ENCODE results near the gene PCDHA1.

Gene PCDHA1

GRCh38 chr5:140992828-140993227 is 206.9 kb downstream of the PCDHA1 start:
- no peak for DNase-seq

GRCh38 chr5:140996060-140996459 is 210.1 kb downstream of the PCDHA1 start:
- DNase-seq = no peak

GRCh38 chr5:140998921-140999410 is 213.0 kb downstream of the PCDHA1 start:
- DNase-seq = no peak

GRCh38 chr5:141001446-141001843 is 215.5 kb downstream of the PCDHA1 start:
- DNase-seq = no peak

- DNase-seq = no peak
Measured at GRCh38 chr5:141001844-141002604, 216.1 kb downstream of the PCDHA1 start.

- DNase-seq = no peak
Measured at GRCh38 chr5:141002605-141002965, 216.6 kb downstream of the PCDHA1 start.

GRCh38 chr5:141003031-141003430 is 217.1 kb downstream of the PCDHA1 start:
- no peak for DNase-seq

- no peak for DNase-seq
Measured at GRCh38 chr5:141003791-141004611, 218.1 kb downstream of the PCDHA1 start.

GRCh38 chr5:141007791-141008190 is 221.9 kb downstream of the PCDHA1 start:
- DNase-seq = no peak

- DNase-seq = no peak
Measured at GRCh38 chr5:141010047-141010793, 224.3 kb downstream of the PCDHA1 start.

- no peak for DNase-seq
Measured at GRCh38 chr5:141017943-141018342, 232.0 kb downstream of the PCDHA1 start.

- no peak for DNase-seq
Measured at GRCh38 chr5:141022384-141022783, 236.4 kb downstream of the PCDHA1 start.

GRCh38 chr5:141031006-141031405 is 245.1 kb downstream of the PCDHA1 start:
- no peak for DNase-seq

- DNase-seq = no peak
Measured at GRCh38 chr5:141032626-141033025, 246.7 kb downstream of the PCDHA1 start.

GRCh38 chr5:141039061-141039460 is 253.1 kb downstream of the PCDHA1 start:
- no peak for DNase-seq

GRCh38 chr5:141039517-141039916 is 253.6 kb downstream of the PCDHA1 start:
- DNase-seq = no peak

- no peak for DNase-seq
Measured at GRCh38 chr5:141040093-141040770, 254.3 kb downstream of the PCDHA1 start.

- DNase-seq = peak; percentile 2 to 17 (median 8)
Measured at GRCh38 chr5:141040771-141041426, 255.0 kb downstream of the PCDHA1 start.

GRCh38 chr5:141041427-141041785 is 255.5 kb downstream of the PCDHA1 start:
- DNase-seq = no peak

GRCh38 chr5:141042555-141042954 is 256.6 kb downstream of the PCDHA1 start:
- no peak for DNase-seq

GRCh38 chr5:141050622-141051520 is 264.9 kb downstream of the PCDHA1 start, which contains the start of gene PCDHB1:
TSS of gene PCDHB1 (plus strand) at chr5:141051374. CDS start at chr5:141051471, 97 bp downstream.
- DNase-seq = no peak
